HEK293 (cell line): ENCODE data around the gene SP7.

Source experiments
- BCL11A ChIP-seq: fragments of 450-650 bp; formaldehyde crosslinking; IDR thresholded peaks from 2 replicates; pipeline ENCODE4 v1.5.1; 2016; ENCODE audit warnings: low read depth, missing biosample characterization, missing genetic modification characterization
- GLI4 ChIP-seq: fragments of 450-650 bp; formaldehyde crosslinking; IDR thresholded peaks from 2 replicates; pipeline ENCODE4 v1.5.1; 2016; ENCODE audit warnings: missing biosample characterization, missing genetic modification characterization
- HOXC10 ChIP-seq: sonication (generic); formaldehyde crosslinking; IDR thresholded peaks from 2 replicates; pipeline ENCODE4 v1.8.1; 2023; ENCODE audit warnings: mild to moderate bottlenecking, missing genetic modification reagents
- KLF16 ChIP-seq: fragments of 450-650 bp; formaldehyde crosslinking; IDR thresholded peaks from 2 replicates; pipeline ENCODE4 v1.5.1; 2017; ENCODE audit warnings: missing biosample characterization, missing genetic modification characterization
- KLF7 ChIP-seq: fragments of 450-650 bp; formaldehyde crosslinking; IDR thresholded peaks from 2 replicates; pipeline ENCODE4 v1.5.1; 2016; ENCODE audit warnings: missing biosample characterization, missing genetic modification characterization, borderline replicate concordance
- PRDM1 ChIP-seq: fragments of 450-650 bp; formaldehyde crosslinking; IDR thresholded peaks from 2 replicates; pipeline ENCODE4; 2016; ENCODE audit warnings: missing biosample characterization, missing genetic modification characterization
- TCF7L2 ChIP-seq: IDR thresholded peaks from 2 replicates; pipeline ENCODE4 v1.6.1; 2011; ENCODE audit warnings: low read depth, mild to moderate bottlenecking, inconsistent platforms, low read length, moderate library complexity, borderline replicate concordance
- YY2 ChIP-seq: fragments of 450-650 bp; formaldehyde crosslinking; IDR thresholded peaks from 2 replicates; pipeline ENCODE4 v1.5.1; 2016; ENCODE audit warnings: missing biosample characterization, missing genetic modification characterization
- ZBTB7A ChIP-seq: fragments of 450-650 bp; formaldehyde crosslinking; IDR thresholded peaks from 2 replicates; pipeline ENCODE4 v1.5.1; 2016; ENCODE audit warnings: low read depth, missing biosample characterization, missing genetic modification characterization
- ZBTB8A ChIP-seq: fragments of 450-650 bp; formaldehyde crosslinking; IDR thresholded peaks from 2 replicates; pipeline ENCODE4 v1.5.1; 2016; ENCODE audit warnings: missing biosample characterization, missing genetic modification characterization
- ZFP41 ChIP-seq: fragments of 450-650 bp; formaldehyde crosslinking; IDR thresholded peaks from 2 replicates; pipeline ENCODE4 v1.5.1; 2016; ENCODE audit warnings: missing biosample characterization, missing genetic modification characterization, borderline replicate concordance
- ZFP69B ChIP-seq: fragments of 450-650 bp; formaldehyde crosslinking; IDR thresholded peaks from 2 replicates; pipeline ENCODE4 v1.5.1; 2016; ENCODE audit warnings: missing biosample characterization, missing genetic modification characterization
- ZNF184 ChIP-seq: fragments of 450-650 bp; IDR thresholded peaks from 2 replicates; pipeline ENCODE4 v1.5.1; 2018; ENCODE audit warnings: missing biosample characterization, mild to moderate bottlenecking, missing genetic modification characterization
- ZNF202 ChIP-seq: fragments of 450-650 bp; formaldehyde crosslinking; IDR thresholded peaks from 2 replicates; pipeline ENCODE4 v1.5.1; 2016; ENCODE audit warnings: missing biosample characterization, missing genetic modification characterization, borderline replicate concordance
- ZNF239 ChIP-seq: fragments of 450-650 bp; formaldehyde crosslinking; IDR thresholded peaks from 2 replicates; pipeline ENCODE4 v1.5.1; 2016; ENCODE audit warnings: missing biosample characterization, missing genetic modification characterization
- ZNF426 ChIP-seq: fragments of 450-650 bp; formaldehyde crosslinking; IDR thresholded peaks from 2 replicates; pipeline ENCODE4 v1.5.1; 2017; ENCODE audit warnings: missing biosample characterization, missing genetic modification characterization, mild to moderate bottlenecking, inconsistent platforms, moderate library complexity
- ZNF501 ChIP-seq: fragments of 450-650 bp; formaldehyde crosslinking; IDR thresholded peaks from 2 replicates; pipeline ENCODE4 v1.5.1; 2016; ENCODE audit warnings: missing biosample characterization, missing genetic modification characterization
- ZNF521 ChIP-seq: fragments of 450-650 bp; formaldehyde crosslinking; IDR thresholded peaks from 2 replicates; pipeline ENCODE4 v1.5.1; 2017; ENCODE audit warnings: missing biosample characterization, mild to moderate bottlenecking, missing genetic modification characterization
- ZNF529 ChIP-seq: fragments of 450-650 bp; formaldehyde crosslinking; IDR thresholded peaks from 2 replicates; pipeline ENCODE4 v1.5.1; 2017; ENCODE audit warnings: missing genetic modification characterization, missing biosample characterization; ENCODE audit not compliant: insufficient replicate concordance
- ZNF610 ChIP-seq: fragments of 450-650 bp; formaldehyde crosslinking; IDR thresholded peaks from 2 replicates; pipeline ENCODE4 v1.5.1; 2016; ENCODE audit warnings: missing biosample characterization, missing genetic modification characterization, borderline replicate concordance
- ZNF624 ChIP-seq: fragments of 450-650 bp; formaldehyde crosslinking; IDR thresholded peaks from 2 replicates; pipeline ENCODE4 v1.5.1; 2017; ENCODE audit warnings: missing biosample characterization, missing genetic modification characterization
- ZNF658 ChIP-seq: fragments of 450-650 bp; formaldehyde crosslinking; IDR thresholded peaks from 2 replicates; pipeline ENCODE4; 2016; ENCODE audit warnings: missing biosample characterization, missing genetic modification characterization
- ZNF670 ChIP-seq: fragments of 450-650 bp; formaldehyde crosslinking; IDR thresholded peaks from 2 replicates; pipeline ENCODE4 v1.5.1; 2016; ENCODE audit warnings: missing biosample characterization, missing genetic modification characterization, low read depth
- ZNF701 ChIP-seq: fragments of 450-650 bp; formaldehyde crosslinking; IDR thresholded peaks from 2 replicates; pipeline ENCODE4 v1.5.1; 2016; ENCODE audit warnings: missing biosample characterization, missing genetic modification characterization
- ZNF747 ChIP-seq: fragments of 450-650 bp; formaldehyde crosslinking; IDR thresholded peaks from 2 replicates; pipeline ENCODE4 v1.5.1; 2016; ENCODE audit warnings: missing biosample characterization, missing genetic modification characterization
- ZSCAN30 ChIP-seq: fragments of 450-650 bp; IDR thresholded peaks from 2 replicates; pipeline ENCODE4 v1.5.1; 2018; ENCODE audit warnings: missing biosample characterization, mild to moderate bottlenecking, missing genetic modification characterization, moderate library complexity
- TF ChIP-seq, protein P1 (sequence below): fragments of 450-650 bp; formaldehyde crosslinking; IDR thresholded peaks from 2 replicates; pipeline ENCODE4 v1.5.1; 2016; ENCODE audit warnings: missing biosample characterization, missing genetic modification characterization
- TF ChIP-seq, protein P2 (sequence below): fragments of 450-650 bp; formaldehyde crosslinking; conservative IDR thresholded peaks from 2 replicates; pipeline ENCODE4 v1.5.1; 2016; ENCODE audit warnings: low read depth, missing biosample characterization, missing genetic modification characterization
- TF ChIP-seq, protein P3 (sequence below): fragments of 450-650 bp; formaldehyde crosslinking; IDR thresholded peaks from 2 replicates; pipeline ENCODE4 v1.5.1; 2016; ENCODE audit warnings: missing biosample characterization, missing genetic modification characterization
- TF ChIP-seq, protein P4 (sequence below): fragments of 450-650 bp; formaldehyde crosslinking; IDR thresholded peaks from 2 replicates; pipeline ENCODE4 v1.5.1; 2017; ENCODE audit warnings: missing biosample characterization, missing genetic modification characterization

SP7 gene

GRCh38 chr12:53378724-53379388 is 42.7 kb upstream of the SP7 start (continued):
- peak; percentile 87 for TF ChIP-seq ZNF501 (tag by site-specific recombination)
- TF ChIP-seq KLF7 (tag by site-specific recombination), result no peak
- no peak for TF ChIP-seq ZNF202 (tag by site-specific recombination)
- no peak for TF ChIP-seq ZFP41 (tag by site-specific recombination)
- no peak for TF ChIP-seq ZNF658 (tag by site-specific recombination)
- TF ChIP-seq, protein P1, sequence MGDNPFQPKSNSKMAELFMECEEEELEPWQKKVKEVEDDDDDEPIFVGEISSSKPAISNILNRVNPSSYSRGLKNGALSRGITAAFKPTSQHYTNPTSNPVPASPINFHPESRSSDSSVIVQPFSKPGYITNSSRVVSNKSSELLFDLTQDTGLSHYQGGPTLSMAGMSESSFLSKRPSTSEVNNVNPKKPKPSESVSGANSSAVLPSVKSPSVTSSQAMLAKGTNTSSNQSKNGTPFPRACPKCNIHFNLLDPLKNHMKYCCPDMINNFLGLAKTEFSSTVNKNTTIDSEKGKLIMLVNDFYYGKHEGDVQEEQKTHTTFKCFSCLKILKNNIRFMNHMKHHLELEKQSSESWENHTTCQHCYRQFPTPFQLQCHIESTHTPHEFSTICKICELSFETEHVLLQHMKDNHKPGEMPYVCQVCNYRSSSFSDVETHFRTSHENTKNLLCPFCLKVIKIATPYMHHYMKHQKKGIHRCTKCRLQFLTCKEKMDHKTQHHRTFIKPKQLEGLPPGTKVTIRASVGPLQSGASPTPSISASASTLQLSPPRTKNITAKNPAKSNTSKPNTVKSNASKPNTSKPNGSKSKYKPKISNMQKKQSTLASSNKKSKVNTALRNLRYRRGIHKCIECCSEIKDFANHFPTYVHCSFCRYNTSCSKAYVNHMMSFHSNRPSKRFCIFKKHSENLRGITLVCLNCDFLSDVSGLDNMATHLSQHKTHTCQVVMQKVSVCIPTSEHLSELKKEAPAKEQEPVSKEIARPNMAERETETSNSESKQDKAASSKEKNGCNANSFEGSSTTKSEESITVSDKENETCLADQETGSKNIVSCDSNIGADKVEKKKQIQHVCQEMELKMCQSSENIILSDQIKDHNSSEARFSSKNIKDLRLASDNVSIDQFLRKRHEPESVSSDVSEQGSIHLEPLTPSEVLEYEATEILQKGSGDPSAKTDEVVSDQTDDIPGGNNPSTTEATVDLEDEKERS (tag by site-specific recombination), result no peak
- TF ChIP-seq PRDM1 (tag by site-specific recombination), result no peak
- TF ChIP-seq ZBTB8A (tag by site-specific recombination), result 0 out of 2 replicates have a peak, but pooled peaks have one; percentile 11
- TF ChIP-seq ZNF521, result no peak
- 0 out of 2 replicates have a peak, but pooled peaks have one; percentile 27 for TF ChIP-seq ZNF610 (tag by site-specific recombination)
- TF ChIP-seq ZNF670 (tag by site-specific recombination), result no peak
- TF ChIP-seq TCF7L2, result no peak
- no peak for TF ChIP-seq ZBTB7A
- TF ChIP-seq, protein P2, sequence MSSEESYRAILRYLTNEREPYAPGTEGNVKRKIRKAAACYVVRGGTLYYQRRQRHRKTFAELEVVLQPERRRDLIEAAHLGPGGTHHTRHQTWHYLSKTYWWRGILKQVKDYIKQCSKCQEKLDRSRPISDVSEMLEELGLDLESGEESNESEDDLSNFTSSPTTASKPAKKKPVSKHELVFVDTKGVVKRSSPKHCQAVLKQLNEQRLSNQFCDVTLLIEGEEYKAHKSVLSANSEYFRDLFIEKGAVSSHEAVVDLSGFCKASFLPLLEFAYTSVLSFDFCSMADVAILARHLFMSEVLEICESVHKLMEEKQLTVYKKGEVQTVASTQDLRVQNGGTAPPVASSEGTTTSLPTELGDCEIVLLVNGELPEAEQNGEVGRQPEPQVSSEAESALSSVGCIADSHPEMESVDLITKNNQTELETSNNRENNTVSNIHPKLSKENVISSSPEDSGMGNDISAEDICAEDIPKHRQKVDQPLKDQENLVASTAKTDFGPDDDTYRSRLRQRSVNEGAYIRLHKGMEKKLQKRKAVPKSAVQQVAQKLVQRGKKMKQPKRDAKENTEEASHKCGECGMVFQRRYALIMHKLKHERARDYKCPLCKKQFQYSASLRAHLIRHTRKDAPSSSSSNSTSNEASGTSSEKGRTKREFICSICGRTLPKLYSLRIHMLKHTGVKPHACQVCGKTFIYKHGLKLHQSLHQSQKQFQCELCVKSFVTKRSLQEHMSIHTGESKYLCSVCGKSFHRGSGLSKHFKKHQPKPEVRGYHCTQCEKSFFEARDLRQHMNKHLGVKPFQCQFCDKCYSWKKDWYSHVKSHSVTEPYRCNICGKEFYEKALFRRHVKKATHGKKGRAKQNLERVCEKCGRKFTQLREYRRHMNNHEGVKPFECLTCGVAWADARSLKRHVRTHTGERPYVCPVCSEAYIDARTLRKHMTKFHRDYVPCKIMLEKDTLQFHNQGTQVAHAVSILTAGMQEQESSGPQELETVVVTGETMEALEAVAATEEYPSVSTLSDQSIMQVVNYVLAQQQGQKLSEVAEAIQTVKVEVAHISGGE (tag by site-specific recombination), result 0 out of 2 replicates have a peak, but pooled peaks have one; percentile 16
- TF ChIP-seq, protein P3, sequence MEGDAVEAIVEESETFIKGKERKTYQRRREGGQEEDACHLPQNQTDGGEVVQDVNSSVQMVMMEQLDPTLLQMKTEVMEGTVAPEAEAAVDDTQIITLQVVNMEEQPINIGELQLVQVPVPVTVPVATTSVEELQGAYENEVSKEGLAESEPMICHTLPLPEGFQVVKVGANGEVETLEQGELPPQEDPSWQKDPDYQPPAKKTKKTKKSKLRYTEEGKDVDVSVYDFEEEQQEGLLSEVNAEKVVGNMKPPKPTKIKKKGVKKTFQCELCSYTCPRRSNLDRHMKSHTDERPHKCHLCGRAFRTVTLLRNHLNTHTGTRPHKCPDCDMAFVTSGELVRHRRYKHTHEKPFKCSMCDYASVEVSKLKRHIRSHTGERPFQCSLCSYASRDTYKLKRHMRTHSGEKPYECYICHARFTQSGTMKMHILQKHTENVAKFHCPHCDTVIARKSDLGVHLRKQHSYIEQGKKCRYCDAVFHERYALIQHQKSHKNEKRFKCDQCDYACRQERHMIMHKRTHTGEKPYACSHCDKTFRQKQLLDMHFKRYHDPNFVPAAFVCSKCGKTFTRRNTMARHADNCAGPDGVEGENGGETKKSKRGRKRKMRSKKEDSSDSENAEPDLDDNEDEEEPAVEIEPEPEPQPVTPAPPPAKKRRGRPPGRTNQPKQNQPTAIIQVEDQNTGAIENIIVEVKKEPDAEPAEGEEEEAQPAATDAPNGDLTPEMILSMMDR, result no peak
- TF ChIP-seq ZNF701 (tag by site-specific recombination), result no peak
- TF ChIP-seq GLI4 (tag by site-specific recombination), result no peak
- TF ChIP-seq ZNF747 (tag by site-specific recombination), result no peak
- 0 out of 2 replicates have a peak, but pooled peaks have one; percentile 13 for TF ChIP-seq ZSCAN30 (tag by site-specific recombination)
- TF ChIP-seq ZNF624 (tag by site-specific recombination), result no peak
- no peak for TF ChIP-seq ZNF184 (tag by site-specific recombination)
- peak; percentile 57; the same call in 1 of the 2 replicates for TF ChIP-seq YY2 (tag by site-specific recombination)
- no peak for TF ChIP-seq ZNF529 (tag by site-specific recombination)
- TF ChIP-seq, protein P4, sequence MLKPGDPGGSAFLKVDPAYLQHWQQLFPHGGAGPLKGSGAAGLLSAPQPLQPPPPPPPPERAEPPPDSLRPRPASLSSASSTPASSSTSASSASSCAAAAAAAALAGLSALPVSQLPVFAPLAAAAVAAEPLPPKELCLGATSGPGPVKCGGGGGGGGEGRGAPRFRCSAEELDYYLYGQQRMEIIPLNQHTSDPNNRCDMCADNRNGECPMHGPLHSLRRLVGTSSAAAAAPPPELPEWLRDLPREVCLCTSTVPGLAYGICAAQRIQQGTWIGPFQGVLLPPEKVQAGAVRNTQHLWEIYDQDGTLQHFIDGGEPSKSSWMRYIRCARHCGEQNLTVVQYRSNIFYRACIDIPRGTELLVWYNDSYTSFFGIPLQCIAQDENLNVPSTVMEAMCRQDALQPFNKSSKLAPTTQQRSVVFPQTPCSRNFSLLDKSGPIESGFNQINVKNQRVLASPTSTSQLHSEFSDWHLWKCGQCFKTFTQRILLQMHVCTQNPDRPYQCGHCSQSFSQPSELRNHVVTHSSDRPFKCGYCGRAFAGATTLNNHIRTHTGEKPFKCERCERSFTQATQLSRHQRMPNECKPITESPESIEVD, result 0 out of 2 replicates have a peak, but pooled peaks have one; percentile 7
- no peak for TF ChIP-seq KLF16 (tag by site-specific recombination)
- TF ChIP-seq ZNF426 (tag by site-specific recombination), result no peak
- no peak for TF ChIP-seq ZFP69B
- TF ChIP-seq BCL11A, result no peak
- TF ChIP-seq HOXC10 (CRISPR knock-in tag), result no peak
- TF ChIP-seq ZNF239 (tag by site-specific recombination), result 0 out of 2 replicates have a peak, but pooled peaks have one; percentile 32
